GM18505 (cell line): ENCODE data around the gene ANKRD13D.

Experiments
- ATAC-seq: cut with Tn5 transposase; IDR thresholded peaks from one replicate; pipeline ENCODE4 v1.9.1; 2021; ENCODE audit not compliant: unreplicated experiment
- POLR2A ChIP-seq: IDR thresholded peaks from 4 replicates; pipeline ENCODE4 v1.6.1; 2011; ENCODE audit warnings: borderline replicate concordance; ENCODE audit not compliant: insufficient read depth, insufficient read length; ENCODE audit errors: extremely low read depth

The ANKRD13D gene

DNA sequence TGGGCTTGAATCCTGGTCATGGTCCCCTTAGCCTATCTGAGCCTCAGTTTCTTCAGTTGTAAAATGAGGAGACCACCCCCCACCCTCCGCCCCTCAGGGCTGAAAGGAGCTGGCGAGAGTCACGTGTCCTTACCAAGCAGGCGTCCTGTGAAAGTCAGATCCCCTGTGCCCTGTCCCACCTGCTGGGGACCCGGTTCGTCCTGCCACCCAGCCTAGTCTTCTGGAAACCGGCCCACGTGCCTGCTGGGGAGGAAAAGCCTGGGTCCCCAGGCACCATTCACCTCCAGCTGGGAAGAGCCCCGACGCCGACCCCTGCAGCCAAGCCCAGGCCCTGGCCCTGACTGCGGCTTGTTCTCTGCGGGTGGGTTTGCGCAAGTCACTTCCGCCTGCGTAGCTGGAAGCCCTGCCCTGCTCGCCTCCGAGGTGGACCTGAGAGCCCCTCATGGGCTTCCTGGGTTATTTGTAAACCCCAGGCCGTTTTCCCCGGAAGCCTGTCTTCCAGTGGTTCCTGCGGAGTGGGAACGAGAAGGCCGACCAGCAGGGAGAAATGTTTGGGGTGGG is 13.5 kb downstream of the ANKRD13D start:
- no peak for TF ChIP-seq POLR2A
- no peak for ATAC-seq

DNA sequence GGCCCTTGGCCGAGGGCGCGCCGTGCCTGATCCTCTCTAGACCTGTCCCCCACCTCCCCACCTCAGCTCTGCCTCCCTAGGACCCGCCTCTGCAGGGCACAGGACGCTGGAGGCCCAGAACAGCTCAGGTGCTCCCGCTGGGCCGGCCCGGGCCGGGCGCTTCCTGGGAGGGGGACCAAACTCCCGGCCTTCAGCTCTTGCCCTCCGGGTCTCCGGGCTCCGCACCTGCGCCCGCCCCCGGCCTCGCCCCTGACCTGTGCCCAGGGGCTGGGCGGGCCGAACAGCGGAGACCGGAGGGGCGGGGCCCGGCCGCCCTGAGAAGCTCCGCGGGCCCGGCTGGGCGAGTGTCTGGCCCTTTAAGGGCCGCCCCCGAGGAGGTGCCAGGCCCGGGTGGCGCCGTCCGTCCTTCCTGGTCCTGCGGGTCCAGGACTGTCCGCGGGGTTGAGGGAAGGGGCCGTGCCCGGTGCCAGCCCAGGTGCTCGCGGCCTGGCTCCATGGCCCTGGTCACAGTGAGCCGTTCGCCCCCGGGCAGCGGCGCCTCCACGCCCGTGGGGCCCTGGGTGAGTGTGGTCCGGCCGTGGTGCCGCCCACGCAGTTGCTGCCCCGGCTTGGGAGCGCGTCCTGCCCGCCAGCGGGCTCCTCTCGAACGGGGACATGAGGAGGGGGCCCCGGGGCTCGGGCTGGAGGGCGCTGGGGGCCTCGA is 14.2 kb downstream of the ANKRD13D start, which contains the start of gene SSH3:
SSH3 (plus strand) TSS at position 399 of the 703 bp plus-strand sequence; CDS start at position 495, 96 bp downstream.
- no peak for TF ChIP-seq POLR2A
- no peak for ATAC-seq

DNA sequence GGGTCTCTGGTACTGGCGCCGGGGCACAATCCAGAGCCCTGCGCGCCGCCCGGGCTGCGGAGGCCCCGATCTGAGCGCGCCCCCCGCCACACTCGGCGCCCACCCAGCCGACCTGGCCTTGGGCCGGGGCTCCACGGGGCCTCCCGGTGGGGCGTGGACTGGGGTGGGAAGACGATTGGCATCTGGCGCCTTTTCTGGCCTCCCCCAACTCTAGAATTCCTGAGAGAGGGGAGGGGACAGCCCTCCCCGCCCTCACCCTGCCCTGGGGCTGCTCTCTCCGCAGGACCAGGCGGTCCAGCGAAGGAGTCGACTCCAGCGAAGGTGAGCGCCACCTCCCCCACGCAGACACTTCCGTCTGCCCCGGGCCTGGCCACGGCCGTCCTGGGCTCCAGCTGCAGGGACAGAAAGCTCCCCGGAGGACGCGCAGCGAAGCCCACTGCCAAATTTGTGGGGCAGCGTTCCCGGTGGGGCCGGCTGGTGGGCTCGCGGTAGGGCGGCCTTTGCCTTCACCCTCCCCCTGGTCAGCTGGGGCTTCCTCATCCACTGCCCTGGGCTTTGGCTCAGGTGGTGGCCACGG is 14.8 kb downstream of the ANKRD13D start:
- no peak for TF ChIP-seq POLR2A
- ATAC-seq: no peak

DNA sequence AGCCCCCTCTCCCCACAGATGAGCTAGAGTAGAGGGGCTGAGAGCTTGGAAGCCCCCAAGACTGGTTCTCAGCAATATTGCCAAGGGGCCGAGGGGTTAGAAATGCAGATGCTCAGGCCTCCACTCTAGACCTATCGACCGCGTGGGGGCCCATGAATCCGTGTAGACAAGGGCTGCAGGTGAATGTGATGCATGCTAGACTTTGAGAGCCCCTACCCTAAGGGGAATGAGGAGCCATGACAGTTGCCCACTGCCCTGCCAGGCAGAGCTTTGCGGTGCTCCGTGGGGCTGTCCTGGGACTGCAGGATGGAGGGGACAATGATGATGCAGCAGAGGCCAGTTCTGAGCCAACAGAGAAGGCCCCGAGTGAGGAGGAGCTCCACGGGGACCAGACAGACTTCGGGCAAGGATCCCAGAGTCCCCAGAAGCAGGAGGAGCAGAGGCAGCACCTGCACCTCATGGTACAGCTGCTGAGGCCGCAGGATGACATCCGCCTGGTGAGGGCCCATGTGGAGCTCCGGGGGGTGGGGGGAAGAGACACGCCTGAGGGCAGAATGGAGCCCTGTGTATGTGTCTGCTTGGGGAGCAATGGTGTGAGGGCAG is 15.5 kb downstream of the ANKRD13D start:
- ATAC-seq: no peak
- TF ChIP-seq POLR2A: no peak

DNA sequence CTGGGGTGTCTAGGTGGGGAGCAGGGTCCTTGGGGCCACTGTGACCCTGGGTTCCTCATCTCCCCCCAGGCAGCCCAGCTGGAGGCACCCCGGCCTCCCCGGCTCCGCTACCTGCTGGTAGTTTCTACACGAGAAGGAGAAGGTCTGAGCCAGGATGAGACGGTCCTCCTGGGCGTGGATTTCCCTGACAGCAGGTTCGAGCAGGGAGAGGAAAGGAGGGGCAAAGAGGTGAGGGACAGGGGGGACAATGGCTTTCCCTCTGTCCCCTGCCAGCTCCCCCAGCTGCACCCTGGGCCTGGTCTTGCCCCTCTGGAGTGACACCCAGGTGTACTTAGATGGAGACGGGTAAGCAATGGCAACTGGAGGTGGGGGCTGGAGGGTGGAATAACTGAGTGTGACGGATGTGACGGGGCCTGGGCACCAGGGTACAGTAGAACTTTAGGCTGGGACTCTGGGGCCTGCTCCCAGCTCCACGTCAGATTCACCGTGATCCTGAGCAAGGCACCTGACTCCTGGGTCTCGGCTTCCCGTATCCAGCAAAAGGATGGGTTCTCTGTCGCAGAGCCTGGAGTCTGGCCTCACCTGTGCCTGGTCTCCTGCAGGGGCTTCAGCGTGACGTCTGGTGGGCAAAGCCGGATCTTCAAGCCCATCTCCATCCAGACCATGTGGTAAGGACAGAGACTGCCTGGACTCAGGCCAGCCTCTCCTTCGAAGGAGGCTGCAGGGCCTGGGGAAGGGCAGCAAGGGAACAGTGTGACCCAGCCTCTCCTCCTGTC is 17.9 kb downstream of the ANKRD13D start:
- TF ChIP-seq POLR2A: no peak
- ATAC-seq: no peak

DNA sequence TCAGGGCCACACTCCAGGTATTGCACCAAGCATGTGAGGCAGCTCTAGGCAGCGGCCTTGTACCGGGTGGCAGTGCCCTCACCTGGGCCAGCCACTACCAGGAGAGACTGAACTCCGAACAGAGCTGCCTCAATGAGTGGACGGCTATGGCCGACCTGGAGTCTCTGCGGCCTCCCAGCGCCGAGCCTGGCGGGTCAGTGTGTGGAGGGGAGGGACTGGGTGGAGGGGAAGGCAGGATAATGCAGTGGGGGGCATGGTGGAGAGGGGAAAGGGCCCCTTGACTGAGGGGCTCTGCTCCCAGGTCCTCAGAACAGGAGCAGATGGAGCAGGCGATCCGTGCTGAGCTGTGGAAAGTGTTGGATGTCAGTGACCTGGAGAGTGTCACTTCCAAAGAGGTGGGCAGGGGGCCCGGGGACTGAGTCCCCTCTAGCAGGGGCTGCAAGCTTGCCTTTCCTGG is 18.5 kb downstream of the ANKRD13D start:
- no peak for TF ChIP-seq POLR2A

DNA sequence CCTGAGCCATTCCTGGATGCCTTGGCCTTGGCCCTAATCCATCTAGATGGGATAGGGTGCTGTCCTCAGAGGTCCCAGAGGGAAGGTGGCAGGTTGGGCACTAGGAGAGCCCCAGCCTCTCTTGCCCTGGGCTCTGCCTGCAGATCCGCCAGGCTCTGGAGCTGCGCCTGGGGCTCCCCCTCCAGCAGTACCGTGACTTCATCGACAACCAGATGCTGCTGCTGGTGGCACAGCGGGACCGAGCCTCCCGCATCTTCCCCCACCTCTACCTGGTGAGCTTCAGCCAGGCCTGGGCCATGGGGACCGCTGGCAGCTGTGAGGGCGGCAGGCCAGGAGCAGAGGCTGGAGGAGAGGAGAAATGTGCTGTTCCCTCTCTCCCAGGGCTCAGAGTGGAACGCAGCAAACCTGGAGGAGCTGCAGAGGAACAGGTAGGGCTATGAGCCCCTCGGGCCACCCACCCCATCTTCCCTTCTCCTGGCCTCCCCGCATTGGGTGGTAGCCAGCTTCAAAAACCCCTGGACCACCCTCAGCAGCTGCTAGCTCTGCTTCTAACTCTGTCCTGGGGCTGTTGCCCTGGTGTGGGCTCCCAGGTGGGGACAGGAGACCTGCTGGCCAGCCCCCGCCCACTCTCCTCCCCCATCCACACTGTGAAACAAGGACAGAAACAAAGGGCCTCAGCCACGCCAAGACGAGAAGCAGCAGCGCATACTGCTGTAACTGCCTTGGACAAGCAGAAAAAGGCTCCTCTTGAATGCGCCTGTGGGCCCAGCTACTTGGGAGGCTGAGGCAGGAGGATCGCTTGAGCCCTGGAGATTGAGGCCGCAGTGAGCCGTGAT is 19.1 kb downstream of the ANKRD13D start:
- ATAC-seq: no peak
- TF ChIP-seq POLR2A: no peak

More for the DNA sequence above, 18.5 kb downstream of the ANKRD13D start:
- no peak for ATAC-seq

DNA sequence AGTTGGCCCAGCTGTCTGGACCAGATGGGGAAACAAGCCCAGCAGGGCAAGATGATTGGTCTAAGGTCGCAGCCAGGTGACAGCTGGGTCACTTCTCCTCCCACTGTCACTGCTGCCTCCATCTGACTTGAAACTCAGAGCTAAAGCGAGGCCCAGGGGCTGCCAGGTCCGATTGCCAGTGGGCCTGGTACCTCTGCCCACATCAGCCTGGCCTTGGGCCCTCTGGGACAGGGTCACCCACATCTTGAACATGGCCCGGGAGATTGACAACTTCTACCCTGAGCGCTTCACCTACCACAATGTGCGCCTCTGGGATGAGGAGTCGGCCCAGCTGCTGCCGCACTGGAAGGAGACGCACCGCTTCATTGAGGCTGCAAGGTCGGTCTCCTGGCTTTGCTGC is 20.1 kb downstream of the ANKRD13D start:
- TF ChIP-seq POLR2A: no peak
- ATAC-seq: no peak

DNA sequence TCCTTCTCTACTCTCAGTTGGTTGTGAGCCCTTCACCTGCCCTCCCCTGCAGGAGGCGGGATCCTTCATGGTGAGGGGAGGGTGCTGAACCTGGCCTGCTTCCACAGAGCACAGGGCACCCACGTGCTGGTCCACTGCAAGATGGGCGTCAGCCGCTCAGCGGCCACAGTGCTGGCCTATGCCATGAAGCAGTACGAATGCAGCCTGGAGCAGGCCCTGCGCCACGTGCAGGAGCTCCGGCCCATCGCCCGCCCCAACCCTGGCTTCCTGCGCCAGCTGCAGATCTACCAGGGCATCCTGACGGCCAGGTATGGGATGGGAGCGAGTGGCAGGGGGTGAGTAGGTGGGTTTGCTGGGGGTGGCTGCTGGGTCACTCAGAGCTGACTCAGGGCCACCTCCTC is 20.6 kb downstream of the ANKRD13D start:
- TF ChIP-seq POLR2A: no peak
- no peak for ATAC-seq

DNA sequence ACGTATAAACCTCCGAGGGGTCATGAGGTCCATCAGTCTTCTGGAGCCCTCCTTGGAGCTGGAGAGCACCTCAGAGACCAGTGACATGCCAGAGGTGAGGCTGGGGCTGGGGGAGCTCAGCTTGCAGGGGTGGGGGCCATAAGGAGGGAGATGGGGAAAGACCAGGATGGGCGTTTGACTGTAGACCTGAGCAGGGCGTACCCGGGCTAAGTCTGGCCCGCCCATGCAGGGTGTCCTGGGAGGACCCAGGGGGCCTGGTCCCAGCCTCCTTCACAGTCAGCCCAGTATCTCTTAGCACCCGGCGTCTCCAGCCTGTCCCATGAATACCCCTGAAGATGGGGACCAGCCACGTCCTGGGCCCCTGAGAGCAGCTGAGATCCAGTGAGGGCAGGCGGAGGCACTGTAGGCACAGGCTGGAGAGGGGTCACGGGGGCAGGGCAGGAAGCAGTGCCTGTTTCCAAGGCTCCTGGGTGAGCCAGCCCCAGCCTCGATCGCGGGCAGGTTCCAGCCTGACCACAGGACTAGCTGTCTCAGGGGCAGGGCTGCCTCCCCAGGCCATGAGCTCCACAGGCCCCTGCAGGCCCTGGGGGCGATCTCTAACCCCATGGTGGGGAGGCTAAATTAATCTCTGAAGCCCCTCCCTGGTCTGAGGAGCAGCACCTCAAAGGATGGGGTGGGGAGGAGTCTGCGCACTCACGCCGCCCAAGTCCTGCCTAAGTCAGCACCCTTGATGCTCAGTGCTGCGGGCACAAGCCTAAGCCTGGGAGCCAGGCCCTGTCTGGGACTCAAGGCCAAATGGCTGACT is 21.3 kb downstream of the ANKRD13D start:
- ATAC-seq: no peak
- no peak for TF ChIP-seq POLR2A

DNA sequence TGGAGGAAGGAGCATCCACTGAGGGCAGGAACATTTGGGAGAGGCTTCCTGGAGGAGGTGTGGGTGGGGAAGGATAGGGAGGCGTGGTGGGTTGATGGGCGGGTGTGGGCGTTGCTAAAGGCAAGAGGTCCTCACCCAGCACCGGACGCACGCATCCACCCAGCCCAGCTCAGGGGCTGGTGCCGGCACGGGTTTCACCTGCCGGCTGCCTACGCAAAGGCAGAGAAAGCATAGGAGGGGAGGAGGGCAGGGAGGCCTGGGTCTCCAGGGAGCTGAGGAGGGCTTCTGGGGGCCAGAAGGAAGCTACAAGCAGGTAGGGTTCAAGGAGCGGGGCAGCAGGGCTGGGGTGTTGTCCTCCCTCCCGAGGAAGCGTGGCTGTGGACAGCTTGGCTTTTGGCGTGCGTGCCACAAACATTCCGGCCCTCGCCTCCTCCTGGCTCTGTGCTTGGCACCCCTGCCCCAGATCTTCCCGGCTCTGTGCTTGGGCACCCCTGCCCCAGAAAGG is 22.0 kb downstream of the ANKRD13D start:
- no peak for ATAC-seq
- TF ChIP-seq POLR2A: no peak

DNA sequence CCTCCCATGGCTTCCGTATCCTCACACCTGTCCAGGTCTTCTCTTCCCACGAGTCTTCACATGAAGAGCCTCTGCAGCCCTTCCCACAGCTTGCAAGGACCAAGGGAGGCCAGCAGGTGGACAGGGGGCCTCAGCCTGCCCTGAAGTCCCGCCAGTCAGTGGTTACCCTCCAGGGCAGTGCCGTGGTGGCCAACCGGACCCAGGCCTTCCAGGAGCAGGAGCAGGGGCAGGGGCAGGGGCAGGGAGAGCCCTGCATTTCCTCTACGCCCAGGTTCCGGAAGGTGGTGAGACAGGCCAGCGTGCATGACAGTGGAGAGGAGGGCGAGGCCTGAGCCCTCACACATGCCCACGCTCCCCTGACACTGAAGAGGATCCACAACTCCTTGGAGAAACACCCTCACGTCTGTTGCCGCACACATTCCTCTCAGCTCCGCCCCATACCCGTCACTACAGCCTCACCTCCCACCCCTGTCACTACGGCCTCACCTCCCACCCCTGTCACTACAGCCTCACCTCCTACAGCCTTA is 22.5 kb downstream of the ANKRD13D start:
- no peak for TF ChIP-seq POLR2A
- ATAC-seq: no peak
